Mesothelial cell of epicardium (in vitro differentiated cells): ENCODE results near the gene LKAAEAR1. TPM values are rescaled to one million over a fixed set of nuclear protein-coding genes. Genes with fewer than 3 reads are reported as not detected.
"Not testable (repeated sequence)": the region's sequence is repeated elsewhere in the genome, so short reads cannot be mapped to it uniquely, and the experiment has no call there.

Experiments used
- DNase-seq, 2 experiments: peaks; one replicate each; pipeline ENCODE4 v3.0.0; 2021; ENCODE audit warnings: low spot score in 2 of 2; ENCODE audit not compliant: unreplicated experiment in 2 of 2
- H3K27ac Mint-ChIP-seq: 2 replicates; pipeline ENCODE4 v1.8.0; 2021; ENCODE audit warnings: mixed read lengths
- H3K27me3 Mint-ChIP-seq: 2 replicates; pipeline ENCODE4 v1.8.0; 2021; ENCODE audit warnings: low read depth, mixed read lengths
- H3K36me3 Mint-ChIP-seq: 2 replicates; pipeline ENCODE4 v1.8.0; 2021; ENCODE audit warnings: mixed read lengths
- H3K4me1 Mint-ChIP-seq: 2 replicates; pipeline ENCODE4 v1.8.0; 2021; ENCODE audit warnings: mixed read lengths
- H3K4me3 Mint-ChIP-seq: 2 replicates; pipeline ENCODE4 v1.8.0; 2021; ENCODE audit warnings: mild to moderate bottlenecking, moderate library complexity, mixed read lengths
- H3K9me3 Mint-ChIP-seq: 2 replicates; pipeline ENCODE4 v1.8.0; 2021; ENCODE audit warnings: mixed read lengths
- CTCF ChIP-seq: fragments of 200-600 bp; sonication (generic); IDR thresholded peaks from one replicate; pipeline ENCODE4 v1.5.0; 2021; ENCODE audit warnings: antibody characterized with exemption; ENCODE audit not compliant: unreplicated experiment
- total RNA-seq: library from RNA; stranded (reverse); gene quantifications from 3 replicates; pipeline ENCODE4 v1.2.1, GENCODE V29; 2021

Gene LKAAEAR1
- total RNA-seq, 1 donor from 2014 or later, result not detected

- peak in 1 of 2 experiments; percentile 4 for DNase-seq
- H3K4me3 Mint-ChIP-seq, result no peak overlapping the region
- H3K36me3 Mint-ChIP-seq, result no peaks in the 10 kb centered on the region
- H3K27me3 Mint-ChIP-seq, result peaks cover 42% of the 10 kb centered on the region
- no peaks in the 10 kb centered on the region for H3K9me3 Mint-ChIP-seq
- TF ChIP-seq CTCF, result no peak
- H3K27ac Mint-ChIP-seq, result no peak overlapping the region
- H3K4me1 Mint-ChIP-seq, result peaks cover 5% of the 10 kb centered on the region
These were observed 37.4 kb upstream of the LKAAEAR1 start for GRCh38 chr20:64121586-64121985.

GRCh38 chr20:64119681-64120341, 35.6 kb upstream of the LKAAEAR1 start:
- TF ChIP-seq CTCF, result no peak
- H3K9me3 Mint-ChIP-seq, result no peaks in the 10 kb centered on the region
- H3K27ac Mint-ChIP-seq, result peak overlapping the region; percentile 53
- no peaks in the 10 kb centered on the region for H3K36me3 Mint-ChIP-seq
- H3K4me1 Mint-ChIP-seq, result peaks cover 5% of the 10 kb centered on the region
- H3K4me3 Mint-ChIP-seq, result no peak overlapping the region
- H3K27me3 Mint-ChIP-seq, result peaks cover 39% of the 10 kb centered on the region
- peak; percentile 3 to 34 for DNase-seq

- Mint-ChIP-seq H3K4me3 (no peak overlapping the region), H3K4me1 (peaks cover 5% of the 10 kb centered on the region), H3K27ac (no peak overlapping the region), H3K9me3 (no peaks in the 10 kb centered on the region), H3K36me3 (no peaks in the 10 kb centered on the region), H3K27me3 (peaks cover 37% of the 10 kb centered on the region)
- TF ChIP-seq CTCF, result no peak
- DNase-seq, result peak; percentile 5 to 26
These were observed 35.1 kb upstream of the LKAAEAR1 start for GRCh38 chr20:64119301-64119680.

- H3K4me3 Mint-ChIP-seq, DNase-seq, H3K9me3 Mint-ChIP-seq, H3K27ac Mint-ChIP-seq, H3K36me3 Mint-ChIP-seq, H3K4me1 Mint-ChIP-seq: not testable (repeated sequence)
- peaks cover 21% of the 10 kb centered on the region for H3K27me3 Mint-ChIP-seq
These were observed 33.2 kb upstream of the LKAAEAR1 start for GRCh38 chr20:64117432-64117777.

GRCh38 chr20:64116541-64117431, 32.6 kb upstream of the LKAAEAR1 start:
- no peak for TF ChIP-seq CTCF
- Mint-ChIP-seq H3K4me3 (no peak overlapping the region), H3K36me3 (no peaks in the 10 kb centered on the region), H3K27ac (no peak overlapping the region), H3K9me3 (no peaks in the 10 kb centered on the region), H3K4me1 (peaks cover 5% of the 10 kb centered on the region), H3K27me3 (peaks cover 14% of the 10 kb centered on the region)
- peak in 1 of 2 experiments; percentile 4 for DNase-seq

GRCh38 chr20:64116016-64116415, 31.8 kb upstream of the LKAAEAR1 start:
- no peak overlapping the region for H3K27ac Mint-ChIP-seq
- no peak overlapping the region for H3K4me3 Mint-ChIP-seq
- H3K36me3 Mint-ChIP-seq, result no peaks in the 10 kb centered on the region
- peak in 1 of 2 experiments; percentile 34 for DNase-seq
- TF ChIP-seq CTCF, result no peak
- H3K27me3 Mint-ChIP-seq, result peaks cover 7% of the 10 kb centered on the region
- H3K9me3 Mint-ChIP-seq, result no peaks in the 10 kb centered on the region
- peaks cover 5% of the 10 kb centered on the region for H3K4me1 Mint-ChIP-seq
